B cell (primary cell): ENCODE data around the gene WARS2. TPM values are rescaled to one million over a fixed set of nuclear protein-coding genes. Genes with fewer than 3 reads are reported as not detected.

Source experiments
- ATAC-seq: fragments of 200-7000 bp; cut with Tn5 transposase; one replicate; pipeline ENCODE4 v1.10.0; 2021; ENCODE audit warnings: low read depth, mild to moderate bottlenecking, moderate number of reproducible peaks, moderate library complexity
- CTCF ChIA-PET: fragments of 350-600 bp; sonication (Branson Sonifier 250); formaldehyde crosslinking; loops from one replicate; lab custom pipeline; 2021; ENCODE audit warnings: antibody characterized with exemption, inconsistent platforms; lab: Charles Lee
- POLR2A ChIA-PET: fragments of 350-600 bp; sonication (Branson Sonifier 250); formaldehyde crosslinking; loops from one replicate; lab custom pipeline; 2021; ENCODE audit warnings: antibody characterized with exemption; lab: Charles Lee
- DNase-seq: peaks from one replicate; pipeline ENCODE4 v3.0.0; 2013
- H2AFZ ChIP-seq: 2 replicates; pipeline ENCODE4 v1.6.1; 2012; ENCODE audit warnings: mild to moderate bottlenecking, low read depth, low read length; ENCODE audit not compliant: insufficient read depth, poor library complexity, severe bottlenecking
- H3K27ac ChIP-seq, 2 donors: 1 replicate in 1 of 2; 2 replicates in 1 of 2; pipeline ENCODE4 v1.5.1; 2012 to 2013; ENCODE audit warnings: low read length in 2 of 2, mild to moderate bottlenecking in 2 of 2, moderate library complexity in 1 of 2
- H3K27me3 ChIP-seq, 4 experiments: fragments of 200-600 bp in 1 of 4; sonication (generic) in 1 of 4; replicated peaks in 1 of 4; 1 replicate in 2 of 4; 2 replicates in 2 of 4; pipeline versions ENCODE4 v1.6.1 to v1.7.0; 2013 to 2016; ENCODE audit warnings: low read length in 3 of 4, mild to moderate bottlenecking in 2 of 4, mixed read lengths in 1 of 4, moderate library complexity in 1 of 4; ENCODE audit not compliant: insufficient read depth in 4 of 4, control insufficient read depth in 3 of 4; ENCODE audit errors: control extremely low read depth in 1 of 4
- H3K36me3 ChIP-seq, 2 experiments: replicated peaks in 1 of 2; 1 replicate in 1 of 2; 2 replicates in 1 of 2; pipeline versions ENCODE4 v1.6.1 to v1.7.1; 2013; ENCODE audit warnings: low read length in 1 of 2; ENCODE audit not compliant: insufficient read depth in 2 of 2, control insufficient read depth in 1 of 2; ENCODE audit errors: control extremely low read depth in 1 of 2, extremely low read depth in 1 of 2
- H3K4me1 ChIP-seq, 2 donors: fragments of 200-600 bp in 1 of 2; sonication (generic) in 1 of 2; 1 replicate in 1 of 2; 2 replicates in 1 of 2; pipeline versions ENCODE4 v1.5.1 to v1.6.1; 2013 to 2017; ENCODE audit warnings: low read length in 2 of 2; ENCODE audit not compliant: control insufficient read depth in 2 of 2, insufficient read depth in 2 of 2
- H3K4me2 ChIP-seq: replicated peaks from 2 replicates; pipeline ENCODE3; 2012; ENCODE audit warnings: mild to moderate bottlenecking, low read depth, low read length; ENCODE audit not compliant: poor library complexity, severe bottlenecking
- H3K4me3 ChIP-seq, 5 experiments: fragments of 200-600 bp in 1 of 5; sonication (generic) in 1 of 5; 1 replicate in 3 of 5; 2 replicates in 2 of 5; pipeline versions ENCODE4 v1.5.1 to v1.7.0; 2011 to 2016; ENCODE audit warnings: low read length in 4 of 5, mild to moderate bottlenecking in 4 of 5, low read depth in 2 of 5, control low read depth in 1 of 5, moderate library complexity in 1 of 5; ENCODE audit not compliant: insufficient read depth in 1 of 5; ENCODE audit errors: control extremely low read depth in 1 of 5, extremely low read depth in 1 of 5
- H3K79me2 ChIP-seq: fragments of 200-600 bp; sonication (generic); one replicate; pipeline ENCODE4 v1.6.0; 2016; ENCODE audit warnings: low read length; ENCODE audit not compliant: control insufficient read depth, insufficient read depth
- H3K9ac ChIP-seq: fragments of 200-600 bp; sonication (generic); 2 replicates; pipeline ENCODE4 v1.6.1; 2017; ENCODE audit warnings: mild to moderate bottlenecking, low read length, moderate library complexity
- H3K9me3 ChIP-seq, 3 donors: one replicate each; pipeline versions ENCODE4 v1.6.1 to v1.7.1; 2013; ENCODE audit warnings: low read length in 2 of 3; ENCODE audit not compliant: control insufficient read depth in 2 of 3, insufficient read depth in 1 of 3; ENCODE audit errors: control extremely low read depth in 1 of 3
- H4K20me1 ChIP-seq: 2 replicates; pipeline ENCODE4 v1.6.0; 2012; ENCODE audit warnings: mild to moderate bottlenecking, low read length; ENCODE audit not compliant: insufficient read depth, control insufficient read depth, poor library complexity, severe bottlenecking
- H3K27ac Mint-ChIP-seq: one replicate; pipeline ENCODE4 v1.8.0; 2021; ENCODE audit warnings: mixed read lengths
- H3K27me3 Mint-ChIP-seq: one replicate; pipeline ENCODE4 v1.8.0; 2021; ENCODE audit warnings: mixed read lengths
- H3K4me1 Mint-ChIP-seq: one replicate; pipeline ENCODE4 v1.8.0; 2021; ENCODE audit warnings: mixed read lengths
- H3K4me3 Mint-ChIP-seq: one replicate; pipeline ENCODE4 v1.8.0; 2021; ENCODE audit warnings: mixed read lengths
- H3K9me3 Mint-ChIP-seq: one replicate; pipeline ENCODE4 v1.8.0; 2022; ENCODE audit warnings: mixed read lengths; ENCODE audit not compliant: insufficient read depth
- EZH2 ChIP-seq: IDR thresholded peaks from 2 replicates; pipeline ENCODE4 v1.6.1; 2012; ENCODE audit warnings: borderline replicate concordance, low read depth, mild to moderate bottlenecking, moderate library complexity, low read length; ENCODE audit not compliant: insufficient read depth, poor library complexity, severe bottlenecking
- WGBS: methylation state at CpG from one replicate; pipeline ENCODE4 v1.1.5; 2013; ENCODE audit warnings: missing lambda C conversion rate; ENCODE audit not compliant: insufficient coverage; 5-methylcytosine and 5-hydroxymethylcytosine counted together
- intact Hi-C: fragments of 100-400 bp; cut with micrococcal nuclease; formaldehyde crosslinking; loops from one replicate; pipeline ENCODE4 v1.10.0; 2022
- polyA plus RNA-seq: library from polyadenylated mRNA; depleted of rRNA; stranded (reverse); fragments of >200 nt; gene quantifications from 2 replicates; pipeline ENCODE4 v1.2.3, GENCODE V29; 2012
- total RNA-seq, 2 donors: library from RNA; stranded (reverse); fragments of 120-200 nt in 1 of 2; gene quantifications; 1 replicate in 1 of 2; 2 replicates in 1 of 2; pipeline versions ENCODE4 v1.2.3 to v1.2.4, GENCODE V29; 2013 to 2022
- TF ChIP-seq, protein P1 (sequence below): fragments of 200-600 bp; IDR thresholded peaks from one replicate; pipeline ENCODE4 v1.8.0; 2022; ENCODE audit warnings: antibody characterized with exemption, mild to moderate bottlenecking

The WARS2 gene
- total and polyA plus RNA-seq, 2 donors (not counting 1 experiment from before 2014, with no cell fraction given), result 4.2 to 14.3 TPM

DNA sequence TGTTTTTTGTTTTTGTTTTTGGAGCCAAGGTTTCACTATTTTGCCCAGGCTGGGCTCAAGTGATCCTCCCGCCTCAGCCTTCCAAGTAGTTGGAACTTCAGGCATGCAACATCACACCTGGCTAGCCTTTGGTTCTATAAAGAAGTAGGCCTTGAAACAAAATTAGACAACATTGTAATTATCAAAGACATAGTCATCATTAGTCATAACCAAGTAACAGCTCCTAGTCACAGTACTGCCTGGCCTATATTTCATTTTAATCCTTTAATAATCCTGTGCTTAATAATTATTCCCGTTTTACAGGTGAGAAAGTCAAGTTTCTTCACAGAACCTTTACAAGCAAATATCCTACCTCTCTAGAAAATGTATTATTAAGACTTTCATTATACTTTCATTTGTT, 100.0 kb downstream of the WARS2 start:
- no peak overlapping the region for H3K9ac ChIP-seq
- intact Hi-C loops, result no loop called here
- no peak overlapping the region for H2AFZ ChIP-seq
- no peak for ATAC-seq
- no peaks in the 10 kb centered on the region for H3K9me3 ChIP-seq
- TF ChIP-seq EZH2, result no peak
- TF ChIP-seq, protein P1, sequence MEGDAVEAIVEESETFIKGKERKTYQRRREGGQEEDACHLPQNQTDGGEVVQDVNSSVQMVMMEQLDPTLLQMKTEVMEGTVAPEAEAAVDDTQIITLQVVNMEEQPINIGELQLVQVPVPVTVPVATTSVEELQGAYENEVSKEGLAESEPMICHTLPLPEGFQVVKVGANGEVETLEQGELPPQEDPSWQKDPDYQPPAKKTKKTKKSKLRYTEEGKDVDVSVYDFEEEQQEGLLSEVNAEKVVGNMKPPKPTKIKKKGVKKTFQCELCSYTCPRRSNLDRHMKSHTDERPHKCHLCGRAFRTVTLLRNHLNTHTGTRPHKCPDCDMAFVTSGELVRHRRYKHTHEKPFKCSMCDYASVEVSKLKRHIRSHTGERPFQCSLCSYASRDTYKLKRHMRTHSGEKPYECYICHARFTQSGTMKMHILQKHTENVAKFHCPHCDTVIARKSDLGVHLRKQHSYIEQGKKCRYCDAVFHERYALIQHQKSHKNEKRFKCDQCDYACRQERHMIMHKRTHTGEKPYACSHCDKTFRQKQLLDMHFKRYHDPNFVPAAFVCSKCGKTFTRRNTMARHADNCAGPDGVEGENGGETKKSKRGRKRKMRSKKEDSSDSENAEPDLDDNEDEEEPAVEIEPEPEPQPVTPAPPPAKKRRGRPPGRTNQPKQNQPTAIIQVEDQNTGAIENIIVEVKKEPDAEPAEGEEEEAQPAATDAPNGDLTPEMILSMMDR, result no peak
- 100% methylated on average over 1 of the region's 2 CpGs for WGBS
- no peaks in the 10 kb centered on the region for H3K79me2 ChIP-seq
- no peak overlapping the region for H3K4me2 ChIP-seq
- no peaks in the 10 kb centered on the region for H3K4me1 ChIP-seq
- no peak overlapping the region for H3K4me3 ChIP-seq
- no peak for DNase-seq
- H3K27me3 ChIP-seq, result no peaks in the 10 kb centered on the region
- no peak overlapping the region for H3K27ac ChIP-seq
- ChIA-PET CTCF (no interaction called here), POLR2A (no interaction called here)
- Mint-ChIP-seq H3K27me3 (no peaks in the 10 kb centered on the region), H3K27ac (no peak overlapping the region), H3K9me3 (no peaks in the 10 kb centered on the region), H3K4me1 (no peaks in the 10 kb centered on the region), H3K4me3 (no peak overlapping the region)
- H4K20me1 ChIP-seq, result no peaks in the 10 kb centered on the region
- peaks cover 12 to 17% of the 10 kb centered on the region in 2 experiments for H3K36me3 ChIP-seq

DNA sequence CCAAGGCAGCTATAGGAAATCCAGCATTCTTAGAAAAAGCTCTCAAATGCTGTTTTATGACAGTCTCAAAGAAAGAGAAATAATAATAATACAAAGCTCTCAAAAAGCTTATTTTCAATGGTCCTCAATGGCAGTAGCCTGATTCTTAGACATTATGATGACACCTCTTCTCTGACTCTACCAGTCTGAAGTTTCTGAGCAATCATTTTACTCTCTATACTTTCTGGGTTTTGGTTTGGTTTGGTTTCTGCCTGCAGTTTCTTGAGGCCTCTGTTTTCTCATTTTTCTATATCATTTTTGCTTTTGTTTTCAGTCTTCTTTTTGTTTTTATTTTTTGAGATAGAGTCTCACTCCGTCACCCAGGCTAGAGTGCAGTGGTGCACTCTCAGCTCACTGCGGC, 102.1 kb downstream of the WARS2 start:
- no peaks in the 10 kb centered on the region for H3K9me3 Mint-ChIP-seq
- H3K4me1 Mint-ChIP-seq, result no peaks in the 10 kb centered on the region
- no peaks in the 10 kb centered on the region for H3K27me3 ChIP-seq
- H3K79me2 ChIP-seq, result no peaks in the 10 kb centered on the region
- intact Hi-C loops, result no loop called here
- H3K4me3 Mint-ChIP-seq, result no peak overlapping the region
- H3K9ac ChIP-seq, result no peak overlapping the region
- 100% methylated on average over 2 of the region's 2 CpGs for WGBS
- H3K4me1 ChIP-seq, result no peaks in the 10 kb centered on the region
- no peak overlapping the region for H3K4me2 ChIP-seq
- H4K20me1 ChIP-seq, result no peaks in the 10 kb centered on the region
- DNase-seq, result no peak
- no peak overlapping the region for H3K27ac Mint-ChIP-seq
- no peak overlapping the region for H2AFZ ChIP-seq
- H3K36me3 ChIP-seq, result peaks cover 4 to 7% of the 10 kb centered on the region in 2 experiments
- ChIA-PET POLR2A (no interaction called here), CTCF (no interaction called here)
- TF ChIP-seq EZH2, result no peak
- TF ChIP-seq, protein P1, result no peak
- H3K27ac ChIP-seq, result no peak overlapping the region
- no peak for ATAC-seq
- no peaks in the 10 kb centered on the region for H3K9me3 ChIP-seq
- H3K4me3 ChIP-seq, result no peak overlapping the region
- no peaks in the 10 kb centered on the region for H3K27me3 Mint-ChIP-seq
